GM12872 (cell line): ENCODE data around the gene FARSA.

ENCODE experiments used
- CTCF ChIP-seq: IDR thresholded peaks from 3 replicates; pipeline ENCODE4 v1.5.1; 2011; ENCODE audit warnings: low read depth, mild to moderate bottlenecking, low read length, moderate library complexity; ENCODE audit not compliant: insufficient read depth

The FARSA gene

GRCh38 chr19:12921047-12921446 is 12.5 kb downstream of the FARSA start:
- TF ChIP-seq CTCF = no peak

- TF ChIP-seq CTCF = no peak
These were observed 15.3 kb downstream of the FARSA start for GRCh38 chr19:12918253-12918652.

GRCh38 chr19:12913851-12914690 is 19.4 kb downstream of the FARSA start:
- no peak for TF ChIP-seq CTCF

- TF ChIP-seq CTCF = no peak
These were observed 20.4 kb downstream of the FARSA start for GRCh38 chr19:12913011-12913561.

GRCh38 chr19:12912571-12912970 is 20.9 kb downstream of the FARSA start:
- no peak for TF ChIP-seq CTCF

GRCh38 chr19:12907166-12907565 is 26.3 kb downstream of the FARSA start:
- TF ChIP-seq CTCF = no peak

GRCh38 chr19:12899891-12900518 is 33.5 kb downstream of the FARSA start:
- TF ChIP-seq CTCF = no peak
